HG02798 (cell line): ENCODE measurements around the gene LSS.
"Not testable (repeated sequence)": the region's sequence is repeated elsewhere in the genome, so short reads cannot be mapped to it uniquely, and the experiment has no call there.

Experiments
- ATAC-seq: cut with Tn5 transposase; IDR thresholded peaks from one replicate; pipeline ENCODE4 v1.9.1; 2021; ENCODE audit warnings: mild to moderate bottlenecking; ENCODE audit not compliant: unreplicated experiment, poor library complexity

The LSS gene

GRCh38 chr21:46176443-46177129 lies 52.0 kb downstream of the LSS start:
- not testable (repeated sequence) for ATAC-seq

- ATAC-seq: no peak
These were observed 55.0 kb downstream of the LSS start for GRCh38 chr21:46173573-46173972.

GRCh38 chr21:46172863-46173528 lies 55.6 kb downstream of the LSS start:
- no peak for ATAC-seq

- no peak for ATAC-seq
These were observed 56.3 kb downstream of the LSS start for GRCh38 chr21:46171996-46172862.

GRCh38 chr21:46171585-46171984 lies 57.0 kb downstream of the LSS start:
- no peak for ATAC-seq

- not testable (repeated sequence) for ATAC-seq
These were observed 58.0 kb downstream of the LSS start for GRCh38 chr21:46170436-46171193.

GRCh38 chr21:46168659-46169386 lies 59.8 kb downstream of the LSS start:
- no peak for ATAC-seq

- ATAC-seq: no peak
These were observed 60.3 kb downstream of the LSS start for GRCh38 chr21:46168238-46168637.

- ATAC-seq: no peak
These were observed 63.5 kb downstream of the LSS start for GRCh38 chr21:46165098-46165497.

GRCh38 chr21:46163380-46163779 lies 65.2 kb downstream of the LSS start:
- no peak for ATAC-seq

- no peak for ATAC-seq
These were observed 66.7 kb downstream of the LSS start for GRCh38 chr21:46161633-46162592.

- no peak for ATAC-seq
These were observed 67.5 kb downstream of the LSS start for GRCh38 chr21:46160907-46161632.

GRCh38 chr21:46160657-46160906 lies 68.0 kb downstream of the LSS start:
- ATAC-seq: no peak

GRCh38 chr21:46159841-46160656 lies 68.5 kb downstream of the LSS start:
- no peak for ATAC-seq

- ATAC-seq: no peak
These were observed 69.2 kb downstream of the LSS start for GRCh38 chr21:46159390-46159789.

- ATAC-seq: no peak
These were observed 69.8 kb downstream of the LSS start for GRCh38 chr21:46158666-46159300.

GRCh38 chr21:46157987-46158451 lies 70.6 kb downstream of the LSS start:
- no peak for ATAC-seq
